Skeletal muscle tissue (tissue), 4 donors: ENCODE measurements around the gene SEMA6C. TPM values are rescaled to one million over a fixed set of nuclear protein-coding genes. Genes with fewer than 3 reads are reported as not detected.

Experiments
- H3K27ac ChIP-seq: one replicate; pipeline ENCODE4 v1.7.0; 2013; ENCODE audit warnings: mild to moderate bottlenecking, low read depth, low read length, inconsistent platforms
- H3K27me3 ChIP-seq, 3 donors: one replicate each; pipeline ENCODE4 v1.7.0; 2013; ENCODE audit warnings: low read length in 3 of 3; ENCODE audit not compliant: control insufficient read depth in 3 of 3, insufficient read depth in 3 of 3
- H3K36me3 ChIP-seq, 3 donors: one replicate each; pipeline ENCODE4 v1.7.0; 2013; ENCODE audit warnings: low read length in 3 of 3; ENCODE audit not compliant: control insufficient read depth in 3 of 3, insufficient read depth in 3 of 3
- H3K4me1 ChIP-seq, 3 donors: one replicate each; pipeline ENCODE4 v1.7.0; 2013; ENCODE audit warnings: low read length in 3 of 3, mild to moderate bottlenecking in 3 of 3; ENCODE audit not compliant: control insufficient read depth in 3 of 3, insufficient read depth in 3 of 3
- H3K4me3 ChIP-seq, 3 donors: one replicate each; pipeline ENCODE4 v1.7.0; 2013; ENCODE audit warnings: low read length in 3 of 3
- H3K9ac ChIP-seq, 3 donors: one replicate each; pipeline ENCODE4 v1.7.0; 2013; ENCODE audit warnings: low read length in 3 of 3, mild to moderate bottlenecking in 3 of 3, moderate library complexity in 2 of 3, low read depth in 1 of 3
- H3K9me3 ChIP-seq, 3 donors: one replicate each; pipeline ENCODE4 v1.7.0; 2013; ENCODE audit warnings: low read length in 3 of 3; ENCODE audit not compliant: control insufficient read depth in 3 of 3
- total RNA-seq: library from RNA; depleted of rRNA; stranded (reverse); fragments of >200 nt; gene quantifications from one replicate; pipeline ENCODE4 v1.2.3, GENCODE V29; 2014
- donor health status: Osteomylitis.

The SEMA6C gene
- total RNA-seq, 1 donor from 2014 or later = 15.7 TPM

DNA sequence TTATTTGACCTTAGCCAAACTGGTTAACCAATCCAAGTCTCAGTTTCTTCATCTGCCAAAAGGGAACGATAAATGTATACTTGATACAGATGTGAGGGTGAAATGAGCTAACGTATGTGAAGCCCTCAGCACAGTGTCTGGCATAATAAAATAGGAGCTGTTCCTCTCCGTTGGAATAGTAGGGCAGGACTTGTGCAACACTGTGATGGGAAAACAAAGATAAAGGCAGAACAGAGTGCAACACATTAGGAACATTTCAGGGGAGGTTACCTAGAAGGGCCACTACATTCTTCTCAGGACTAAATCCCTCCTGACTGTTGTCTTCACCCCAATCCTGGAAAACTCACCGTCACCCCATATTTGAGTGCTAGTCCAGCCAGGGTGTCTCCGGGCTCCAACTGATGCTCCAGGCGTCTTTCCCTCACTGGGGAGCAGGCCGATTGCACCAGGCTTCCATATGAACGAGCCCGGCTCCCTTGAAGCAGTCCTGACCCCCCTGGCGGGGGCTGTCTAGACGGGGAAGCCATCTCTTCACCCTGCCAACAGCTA lies 18.4 kb upstream of the SEMA6C start:
- H3K9ac ChIP-seq = peak overlapping the region; percentile 83 to 97 (median 90)
- peaks cover 38 to 49% (median 39%) of the 10 kb centered on the region in 3 donors for H3K4me1 ChIP-seq
- H3K36me3 ChIP-seq = peaks cover 22 to 35% (median 23%) of the 10 kb centered on the region in 3 donors

DNA sequence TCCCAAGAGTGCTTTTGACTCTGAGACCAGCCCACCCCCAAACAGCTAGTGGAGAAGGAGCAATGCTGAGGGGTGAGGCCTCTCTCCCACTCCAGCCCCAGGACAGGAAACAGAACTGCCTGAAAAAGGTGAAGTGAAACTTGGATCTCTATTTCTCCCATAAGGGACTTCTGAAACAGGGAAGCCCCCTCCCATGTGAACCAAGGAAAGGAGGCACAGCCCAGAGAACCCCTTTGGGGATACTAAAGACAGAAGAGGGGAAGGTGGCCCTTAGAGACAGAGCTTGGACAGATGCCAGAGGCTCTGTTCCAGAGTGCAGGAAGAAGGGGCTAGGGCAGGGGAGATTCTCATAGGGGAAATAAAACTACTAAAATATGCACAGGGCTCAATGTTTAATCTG lies 12.9 kb upstream of the SEMA6C start:
- Histone ChIP-seq H3K4me3 (no peak overlapping the region), H3K36me3 (peaks cover 26 to 43% (median 26%) of the 10 kb centered on the region in 3 donors), H3K27me3 (no peaks in the 10 kb centered on the region), H3K4me1 (peaks cover 12 to 35% (median 17%) of the 10 kb centered on the region in 3 donors), H3K27ac (peak overlapping the region; percentile 5), H3K9me3 (no peaks in the 10 kb centered on the region), H3K9ac (peak overlapping the region in 1 of 3 donors; percentile 45)

More for the DNA sequence above, 18.4 kb upstream of the SEMA6C start:
- Histone ChIP-seq H3K27ac (peak overlapping the region; percentile 89), H3K9me3 (no peaks in the 10 kb centered on the region), H3K4me3 (peak overlapping the region; percentile 83 to 99 (median 99)), H3K27me3 (no peaks in the 10 kb centered on the region)

DNA sequence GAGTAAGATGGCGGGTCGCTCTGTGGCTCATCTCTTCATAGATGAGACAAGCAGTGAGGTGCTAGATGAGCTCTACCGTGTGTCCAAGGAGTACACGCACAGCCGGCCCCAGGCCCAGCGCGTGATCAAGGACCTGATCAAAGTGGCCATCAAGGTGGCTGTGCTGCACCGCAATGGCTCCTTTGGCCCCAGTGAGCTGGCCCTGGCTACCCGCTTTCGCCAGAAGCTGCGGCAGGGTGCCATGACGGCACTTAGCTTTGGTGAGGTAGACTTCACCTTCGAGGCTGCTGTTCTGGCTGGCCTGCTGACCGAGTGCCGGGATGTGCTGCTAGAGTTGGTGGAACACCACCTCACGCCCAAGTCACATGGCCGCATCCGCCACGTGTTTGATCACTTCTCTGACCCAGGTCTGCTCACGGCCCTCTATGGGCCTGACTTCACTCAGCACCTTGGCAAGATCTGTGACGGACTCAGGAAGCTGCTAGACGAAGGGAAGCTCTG lies 12.4 kb upstream of the SEMA6C start:
- H3K36me3 ChIP-seq = peaks cover 26 to 43% (median 26%) of the 10 kb centered on the region in 3 donors
- H3K4me1 ChIP-seq = peaks cover 7 to 30% (median 13%) of the 10 kb centered on the region in 3 donors
- no peaks in the 10 kb centered on the region for H3K9me3 ChIP-seq
- no peak overlapping the region for H3K4me3 ChIP-seq
- no peak overlapping the region for H3K9ac ChIP-seq
- no peaks in the 10 kb centered on the region for H3K27me3 ChIP-seq
- H3K27ac ChIP-seq = peak overlapping the region; percentile 5

DNA sequence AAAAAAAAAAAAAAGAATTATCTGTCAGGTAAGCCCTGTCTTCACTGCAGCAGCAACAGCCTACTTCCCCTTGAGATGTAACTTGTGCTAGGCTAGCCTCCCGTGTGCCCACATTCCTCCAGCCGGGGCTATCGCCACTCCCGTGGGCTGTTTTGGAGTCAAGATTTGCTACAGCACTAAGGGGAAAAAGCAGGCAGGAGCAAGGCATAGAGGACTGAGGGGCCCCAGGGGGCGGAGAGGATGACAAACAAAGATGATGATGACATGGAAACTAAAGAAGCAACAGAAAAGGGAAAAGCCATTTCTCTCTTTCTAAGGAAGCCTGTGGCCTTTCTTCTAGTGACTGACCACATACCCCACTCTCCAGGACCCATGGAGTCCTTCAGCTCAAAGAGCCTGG lies 11.9 kb upstream of the SEMA6C start:
- H3K4me1 ChIP-seq = peaks cover 7 to 27% (median 13%) of the 10 kb centered on the region in 3 donors
- no peak overlapping the region for H3K4me3 ChIP-seq
- H3K9ac ChIP-seq = no peak overlapping the region
- H3K27me3 ChIP-seq = no peaks in the 10 kb centered on the region
- H3K9me3 ChIP-seq = no peaks in the 10 kb centered on the region
- H3K36me3 ChIP-seq = peaks cover 26 to 43% (median 26%) of the 10 kb centered on the region in 3 donors
- peak overlapping the region; percentile 5 for H3K27ac ChIP-seq

DNA sequence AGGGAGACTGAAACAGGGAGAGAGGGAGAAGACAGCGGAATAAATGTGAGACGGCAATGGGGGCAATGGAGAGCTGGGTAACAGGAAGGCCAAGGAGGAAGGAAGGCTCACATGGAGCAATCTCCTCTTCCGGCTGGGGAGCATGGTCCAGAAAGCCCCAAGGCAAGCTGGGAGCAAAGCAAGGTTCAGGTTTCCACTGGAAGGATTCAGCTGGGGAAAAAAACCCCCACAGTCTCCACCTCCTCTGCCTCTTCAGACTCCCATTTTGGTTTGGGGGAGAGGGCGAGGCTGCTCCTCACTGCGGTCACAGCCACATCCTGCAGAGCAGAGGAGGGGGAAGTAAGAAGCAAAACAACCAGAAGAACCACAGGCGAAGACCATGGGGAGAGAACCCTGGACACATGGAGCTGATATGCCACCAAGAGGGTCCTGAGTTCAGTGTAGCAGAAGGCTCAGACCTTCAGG lies 10.7 kb upstream of the SEMA6C start:
- no peaks in the 10 kb centered on the region for H3K9me3 ChIP-seq
- no peaks in the 10 kb centered on the region for H3K27me3 ChIP-seq
- H3K9ac ChIP-seq = peak overlapping the region in 1 of 3 donors; percentile 2
- H3K4me1 ChIP-seq = peaks cover 7 to 27% (median 13%) of the 10 kb centered on the region in 3 donors
- H3K4me3 ChIP-seq = peak overlapping the region; percentile 22 to 54 (median 41)
- H3K36me3 ChIP-seq = peaks cover 26 to 40% (median 26%) of the 10 kb centered on the region in 3 donors
- peak overlapping the region; percentile 7 for H3K27ac ChIP-seq

DNA sequence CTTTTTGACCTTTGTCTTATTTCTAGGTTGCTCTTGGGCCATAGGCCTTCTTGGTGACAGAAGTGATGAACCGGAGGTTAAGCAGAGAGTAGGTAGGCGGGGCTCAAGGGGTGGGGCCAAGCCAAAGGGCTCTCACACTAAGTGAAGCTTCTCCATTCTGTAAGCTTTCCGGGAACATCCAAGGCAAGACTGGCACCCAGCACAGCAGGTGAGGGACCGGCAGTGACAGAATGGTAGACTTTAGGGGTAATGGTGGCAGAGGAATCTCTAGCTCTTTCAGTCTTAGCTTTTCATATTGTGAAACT lies 10.0 kb upstream of the SEMA6C start, which contains the start of gene TNFAIP8L2:
Gene TNFAIP8L2, plus strand, starts transcription at position 135 of the 305 bp plus-strand sequence. CDS start 2,049 bp downstream, outside the sequence.
- H3K27me3 ChIP-seq = no peaks in the 10 kb centered on the region
- H3K4me1 ChIP-seq = peaks cover 7 to 27% (median 13%) of the 10 kb centered on the region in 3 donors
- peak within 1 kb of the TSS; percentile 7 for H3K27ac ChIP-seq
- no peaks in the 10 kb centered on the region for H3K9me3 ChIP-seq
- peak within 1 kb of the TSS; percentile 22 to 54 (median 41) for H3K4me3 ChIP-seq
- H3K36me3 ChIP-seq = peaks cover 22 to 35% (median 23%) of the 10 kb centered on the region in 3 donors
- H3K9ac ChIP-seq = peak within 1 kb of the TSS in 2 of 3 donors; percentile 3 to 35

DNA sequence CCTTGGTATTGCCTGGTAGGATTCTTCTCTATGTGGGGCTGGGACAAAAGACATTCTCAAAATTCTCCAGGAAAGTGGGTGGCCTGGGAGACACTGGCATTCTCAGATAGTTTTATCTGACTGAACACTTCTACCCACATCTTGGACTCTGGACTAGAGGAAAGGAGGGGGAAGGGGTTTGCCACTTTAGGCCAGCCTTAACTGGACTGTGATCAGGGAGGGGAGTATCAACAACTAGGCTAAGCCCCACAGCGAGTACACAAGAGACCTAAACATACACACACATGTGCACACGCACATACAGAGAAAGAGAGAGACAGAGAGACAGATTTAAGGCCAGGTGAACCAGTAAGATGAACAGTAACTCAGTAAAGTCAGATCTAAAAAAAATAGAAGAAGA lies 1.2 kb upstream of the SEMA6C start:
- peaks cover 34 to 47% (median 35%) of the 10 kb centered on the region in 3 donors for H3K4me1 ChIP-seq
- H3K9me3 ChIP-seq = no peaks in the 10 kb centered on the region
- H3K4me3 ChIP-seq = peak overlapping the region; percentile 97 to 99 (median 97)
- H3K36me3 ChIP-seq = peaks cover 0 to 14% (median 6%) of the 10 kb centered on the region in 3 donors
- H3K27ac ChIP-seq = peak overlapping the region; percentile 97
- H3K27me3 ChIP-seq = no peaks in the 10 kb centered on the region
- H3K9ac ChIP-seq = peak overlapping the region; percentile 97 to 99 (median 99)

DNA sequence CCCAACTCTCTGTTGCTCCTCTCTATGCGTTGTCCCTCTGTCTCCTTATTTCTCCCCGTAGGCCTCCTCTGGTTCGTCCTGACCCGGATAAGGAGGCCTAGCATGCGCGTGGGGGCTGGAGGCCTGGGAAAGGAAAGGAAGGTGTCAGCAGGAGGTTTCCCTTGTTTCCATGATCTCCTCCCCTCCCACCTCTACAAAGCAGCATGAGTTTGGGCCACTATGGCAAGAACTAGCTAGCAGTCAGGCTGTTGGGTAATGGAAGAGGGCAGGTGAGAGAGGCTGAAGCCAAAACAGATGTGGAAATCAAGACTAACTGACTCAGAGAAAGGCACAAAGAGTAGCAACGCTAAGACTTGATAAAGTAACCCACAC lies 687 bp upstream of the SEMA6C start:
- peak overlapping the region; percentile 97 for H3K27ac ChIP-seq
- peak overlapping the region; percentile 97 to 99 (median 99) for H3K9ac ChIP-seq
- H3K27me3 ChIP-seq = no peaks in the 10 kb centered on the region
- peaks cover 0 to 17% (median 9%) of the 10 kb centered on the region in 3 donors for H3K36me3 ChIP-seq
- peaks cover 39 to 52% (median 41%) of the 10 kb centered on the region in 3 donors for H3K4me1 ChIP-seq
- no peaks in the 10 kb centered on the region for H3K9me3 ChIP-seq
- peak overlapping the region; percentile 97 to 99 (median 97) for H3K4me3 ChIP-seq

DNA sequence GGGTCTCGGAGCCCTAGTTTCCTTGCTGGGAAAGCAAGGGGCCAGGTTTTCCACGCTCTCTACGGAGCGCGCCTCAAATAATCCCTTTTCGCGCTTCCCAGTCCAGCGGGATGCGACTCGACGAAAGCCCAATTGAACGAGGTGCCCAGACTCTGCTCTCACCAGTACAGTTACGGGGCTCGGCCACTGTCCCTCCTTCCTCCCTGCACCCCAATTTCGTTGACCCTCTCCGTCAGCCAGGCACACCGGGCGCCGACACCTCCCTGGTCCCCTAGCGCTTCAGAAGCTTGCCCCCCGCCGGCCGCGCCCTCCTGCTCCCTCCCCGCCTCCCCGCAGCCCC lies 389 bp downstream of the SEMA6C start:
- H3K36me3 ChIP-seq = peaks cover 3 to 19% (median 14%) of the 10 kb centered on the region in 3 donors
- peak overlapping the region; percentile 97 for H3K27ac ChIP-seq
- no peaks in the 10 kb centered on the region for H3K27me3 ChIP-seq
- peaks cover 48 to 63% (median 50%) of the 10 kb centered on the region in 3 donors for H3K4me1 ChIP-seq
- no peaks in the 10 kb centered on the region for H3K9me3 ChIP-seq
- peak overlapping the region; percentile 97 to 99 (median 97) for H3K4me3 ChIP-seq
- peak overlapping the region; percentile 97 to 99 (median 99) for H3K9ac ChIP-seq
